ENCODE data around the gene SYCP2L.

Gene SYCP2L

DNA sequence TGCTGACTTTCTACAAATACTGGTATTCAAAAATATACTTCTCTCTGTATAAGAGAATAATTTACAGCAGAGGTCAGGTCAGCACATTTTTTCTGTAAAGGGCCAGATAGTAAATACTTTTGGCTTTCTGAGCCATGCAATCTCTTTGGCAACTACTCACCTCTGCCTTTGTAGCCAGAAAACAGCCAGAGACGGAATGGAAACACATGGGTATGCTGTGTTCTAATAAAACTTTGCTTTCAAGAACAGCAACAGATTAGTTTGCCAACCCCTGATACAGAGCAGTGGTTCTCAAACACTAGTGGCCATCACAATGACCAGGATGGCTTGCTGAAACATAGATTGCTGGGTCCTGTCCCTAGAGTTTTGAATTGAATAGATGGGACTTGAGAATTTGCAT, 46.3 kb downstream of the SYCP2L start:
- TF ChIP-seq, protein P1, sequence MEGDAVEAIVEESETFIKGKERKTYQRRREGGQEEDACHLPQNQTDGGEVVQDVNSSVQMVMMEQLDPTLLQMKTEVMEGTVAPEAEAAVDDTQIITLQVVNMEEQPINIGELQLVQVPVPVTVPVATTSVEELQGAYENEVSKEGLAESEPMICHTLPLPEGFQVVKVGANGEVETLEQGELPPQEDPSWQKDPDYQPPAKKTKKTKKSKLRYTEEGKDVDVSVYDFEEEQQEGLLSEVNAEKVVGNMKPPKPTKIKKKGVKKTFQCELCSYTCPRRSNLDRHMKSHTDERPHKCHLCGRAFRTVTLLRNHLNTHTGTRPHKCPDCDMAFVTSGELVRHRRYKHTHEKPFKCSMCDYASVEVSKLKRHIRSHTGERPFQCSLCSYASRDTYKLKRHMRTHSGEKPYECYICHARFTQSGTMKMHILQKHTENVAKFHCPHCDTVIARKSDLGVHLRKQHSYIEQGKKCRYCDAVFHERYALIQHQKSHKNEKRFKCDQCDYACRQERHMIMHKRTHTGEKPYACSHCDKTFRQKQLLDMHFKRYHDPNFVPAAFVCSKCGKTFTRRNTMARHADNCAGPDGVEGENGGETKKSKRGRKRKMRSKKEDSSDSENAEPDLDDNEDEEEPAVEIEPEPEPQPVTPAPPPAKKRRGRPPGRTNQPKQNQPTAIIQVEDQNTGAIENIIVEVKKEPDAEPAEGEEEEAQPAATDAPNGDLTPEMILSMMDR (IDR thresholded peaks at IDR 0.05; ENCODE audit: control insufficient read depth, extremely low read depth, insufficient read depth) = no peak
- DNase-seq (ENCODE audit: low read depth) = peak; percentile 85

DNA sequence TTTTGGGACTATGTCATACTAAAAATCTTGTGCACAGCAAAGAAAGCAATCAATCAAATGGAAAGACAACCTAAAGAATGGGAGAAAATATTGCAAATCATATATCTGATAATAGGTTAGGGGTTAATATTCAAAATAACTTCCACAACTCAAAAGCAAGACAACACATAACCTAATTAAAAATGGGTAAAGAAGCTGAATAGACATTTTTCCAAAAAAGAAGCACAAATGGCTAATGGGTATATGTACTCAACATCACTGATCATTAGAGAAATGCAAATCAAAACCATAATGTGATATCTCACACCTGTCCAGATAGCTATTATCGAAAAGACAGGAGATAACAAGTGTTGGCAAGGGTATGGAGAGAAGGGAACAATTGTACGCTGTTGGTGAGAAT, 53.0 kb downstream of the SYCP2L start:
- TF ChIP-seq, protein P1 (IDR thresholded peaks at IDR 0.05; ENCODE audit: control insufficient read depth, extremely low read depth, insufficient read depth) = no peak
- H3K4me3 ChIP-seq (ENCODE audit: low read depth, low read length) = no peak overlapping the region
- no peak for DNase-seq (ENCODE audit: low read depth)

More for the DNA sequence above, 46.3 kb downstream of the SYCP2L start:
- no peak overlapping the region for H3K4me3 ChIP-seq (ENCODE audit: low read depth, low read length)

- DNase-seq (ENCODE audit: low read depth) = no peak
- H3K4me3 ChIP-seq (ENCODE audit: low read depth, low read length) = no peak overlapping the region
- TF ChIP-seq, protein P1 (IDR thresholded peaks at IDR 0.05; ENCODE audit: control insufficient read depth, extremely low read depth, insufficient read depth) = no peak
Observed at GRCh38 chr6:10945845-10946244, 59.0 kb downstream of the SYCP2L start.

GRCh38 chr6:10947966-10948365, 61.1 kb downstream of the SYCP2L start:
- TF ChIP-seq, protein P1 (IDR thresholded peaks at IDR 0.05; ENCODE audit: control insufficient read depth, extremely low read depth, insufficient read depth) = no peak
- H3K4me3 ChIP-seq (ENCODE audit: low read depth, low read length) = no peak overlapping the region
- no peak for DNase-seq (ENCODE audit: low read depth)

GRCh38 chr6:10949579-10950490, 63.0 kb downstream of the SYCP2L start:
- peak; percentile 96 for DNase-seq (ENCODE audit: low read depth)
- no peak overlapping the region for H3K4me3 ChIP-seq (ENCODE audit: low read depth, low read length)
- TF ChIP-seq, protein P1 (IDR thresholded peaks at IDR 0.05; ENCODE audit: control insufficient read depth, extremely low read depth, insufficient read depth) = no peak

DNA sequence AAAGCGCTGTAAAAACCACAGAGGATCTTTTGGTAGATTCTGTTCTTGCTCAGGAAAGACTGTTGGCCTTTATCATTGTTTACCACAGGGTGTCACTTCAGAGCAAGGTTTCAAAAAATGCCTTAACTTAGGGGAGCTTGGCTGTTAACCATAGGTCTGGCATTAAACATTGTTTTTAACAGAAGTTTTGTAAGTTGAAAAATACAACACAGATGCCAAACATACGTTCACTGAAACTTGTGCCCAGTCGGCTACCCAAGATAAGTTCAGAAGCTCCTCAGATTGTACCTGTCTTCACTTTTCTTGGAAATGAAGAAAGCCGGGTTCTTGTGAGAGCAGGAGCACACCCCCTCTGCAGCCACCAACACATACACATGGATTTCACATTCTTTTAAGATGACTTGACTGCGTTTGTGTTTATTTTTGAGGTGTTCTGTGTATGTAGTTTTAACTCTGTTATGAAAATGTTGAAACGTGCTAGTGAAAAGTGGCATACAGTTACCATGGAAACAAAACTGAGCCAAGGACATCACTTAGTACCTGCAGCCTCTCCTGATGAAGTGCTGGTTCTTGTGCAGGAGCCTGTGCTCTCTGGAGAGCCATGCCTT, 64.9 kb downstream of the SYCP2L start:
- DNase-seq (ENCODE audit: low read depth) = peak; percentile 63
- TF ChIP-seq, protein P1 (IDR thresholded peaks at IDR 0.05; ENCODE audit: control insufficient read depth, extremely low read depth, insufficient read depth) = peak; percentile 78
- H3K4me3 ChIP-seq (ENCODE audit: low read depth, low read length) = no peak overlapping the region
